ENCODE results near the gene CLDN5.

Gene CLDN5

GRCh38 chr22:19479355-19480172 lies 44.6 kb downstream of the CLDN5 start, which contains the start of gene CDC45:
Gene CDC45, plus strand, starts transcription at chr22:19479920. Its CDS starts 49 bp downstream, at chr22:19479969.
- TF ChIP-seq GATA3 (IDR thresholded peaks at IDR 0.05; ENCODE audit: low read depth, low read length): no peak
- TF ChIP-seq GATA2 (IDR thresholded peaks at IDR 0.05; ENCODE audit: low read depth, low read length): no peak

- no peak for TF ChIP-seq GATA2 (IDR thresholded peaks at IDR 0.05; ENCODE audit: low read depth, low read length)
- no peak for TF ChIP-seq GATA3 (IDR thresholded peaks at IDR 0.05; ENCODE audit: low read depth, low read length)
These were observed 45.3 kb downstream of the CLDN5 start, which contains the start of gene UFD1 for GRCh38 chr22:19478901-19479354. Gene UFD1, minus strand, starts transcription at chr22:19479193. Its CDS starts 108 bp downstream, at chr22:19479085.

GRCh38 chr22:19478045-19478900 lies 45.9 kb downstream of the CLDN5 start:
- TF ChIP-seq GATA2 (IDR thresholded peaks at IDR 0.05; ENCODE audit: low read depth, low read length) (no peak), GATA3 (IDR thresholded peaks at IDR 0.05; ENCODE audit: low read depth, low read length) (no peak)

- no peak for TF ChIP-seq GATA3 (IDR thresholded peaks at IDR 0.05; ENCODE audit: low read depth, low read length)
- TF ChIP-seq GATA2 (IDR thresholded peaks at IDR 0.05; ENCODE audit: low read depth, low read length): no peak
These were observed 46.7 kb downstream of the CLDN5 start for GRCh38 chr22:19477321-19478044.

- TF ChIP-seq GATA2 (IDR thresholded peaks at IDR 0.05; ENCODE audit: low read depth, low read length) (no peak), GATA3 (IDR thresholded peaks at IDR 0.05; ENCODE audit: low read depth, low read length) (no peak)
These were observed 48.2 kb downstream of the CLDN5 start for GRCh38 chr22:19476023-19476422.

GRCh38 chr22:19473578-19473977 lies 50.6 kb downstream of the CLDN5 start:
- TF ChIP-seq GATA3 (IDR thresholded peaks at IDR 0.05; ENCODE audit: low read depth, low read length) (no peak), GATA2 (IDR thresholded peaks at IDR 0.05; ENCODE audit: low read depth, low read length) (no peak)
